Colonic mucosa (tissue), 4 donors: ENCODE measurements around the gene CARD11. TPM values are rescaled to one million over a fixed set of nuclear protein-coding genes. Genes with fewer than 3 reads are reported as not detected.

Experiments
- DNase-seq: peaks from one replicate; pipeline ENCODE4 v3.0.0-alpha.2; 2020
- H3K27ac ChIP-seq: fragments of 200-600 bp; one replicate; pipeline ENCODE4 v1.8.0; 2021
- H3K27me3 ChIP-seq: fragments of 200-600 bp; one replicate; pipeline ENCODE4 v1.8.0; 2021
- H3K36me3 ChIP-seq: fragments of 200-600 bp; one replicate; pipeline ENCODE4 v1.8.0; 2021
- H3K4me1 ChIP-seq: fragments of 200-600 bp; one replicate; pipeline ENCODE4 v1.8.0; 2021; ENCODE audit warnings: mild to moderate bottlenecking
- H3K4me3 ChIP-seq: fragments of 200-600 bp; one replicate; pipeline ENCODE4 v1.8.0; 2021
- H3K9ac ChIP-seq, 2 donors: one replicate each; pipeline ENCODE4 v1.7.0; 2013; ENCODE audit warnings: control low read depth in 2 of 2, low read depth in 2 of 2, low read length in 2 of 2
- H3K9me3 ChIP-seq: fragments of 200-600 bp; one replicate; pipeline ENCODE4 v1.8.0; 2021
- CTCF ChIP-seq: fragments of 200-600 bp; IDR thresholded peaks from one replicate; pipeline ENCODE4 v1.8.0; 2022; ENCODE audit warnings: antibody characterized with exemption, mild to moderate bottlenecking
- intact Hi-C: fragments of 100-400 bp; cut with DNase I; formaldehyde crosslinking; loops from one replicate; pipeline ENCODE4 v1.14.1; 2022
- total RNA-seq, 2 donors: library from RNA; stranded (reverse); fragmentation: NEBNext Ultra II Directional in 1 of 2; extraction: Animal tissue kit (Norgen Biotek cat#: 25700) in 1 of 2; gene quantifications; one replicate each; pipeline ENCODE4 v1.2.1, GENCODE V29; 2021
- donor health status: healthy.
- donor health status: DM: no; HTN: no; CAD: no.
- donor health status: DM: no; HTN: no; CAD: no.

CARD11 gene
- total RNA-seq, 2 donors from 2014 or later = 1.8 to 5.0 TPM

GRCh38 chr7:2864999-2865670 is 178.5 kb downstream of the CARD11 start:
- Histone ChIP-seq H3K36me3 (no peaks in the 10 kb centered on the region), H3K27ac (no peak overlapping the region), H3K27me3 (no peaks in the 10 kb centered on the region), H3K4me1 (no peaks in the 10 kb centered on the region), H3K4me3 (no peak overlapping the region), H3K9me3 (no peaks in the 10 kb centered on the region), H3K9ac (no peak overlapping the region)
- intact Hi-C loops = loop anchor here (2.0 to 10.0 kb wide), 2 partner anchors 290 to 1030 kb away; no protein-coding TSS in a partner anchor
- peak; percentile 70 for DNase-seq
- peak; percentile 91 for TF ChIP-seq CTCF

GRCh38 chr7:2864204-2864985 is 179.3 kb downstream of the CARD11 start:
- no peak for DNase-seq
- Histone ChIP-seq H3K9ac (peak overlapping the region; percentile 33 to 34), H3K9me3 (no peaks in the 10 kb centered on the region), H3K36me3 (no peaks in the 10 kb centered on the region), H3K4me3 (no peak overlapping the region), H3K27me3 (no peaks in the 10 kb centered on the region), H3K27ac (peak overlapping the region; percentile 84), H3K4me1 (no peaks in the 10 kb centered on the region)
- intact Hi-C loops = loop anchor here (2.0 to 10.0 kb wide), 2 partner anchors 290 to 1030 kb away; no protein-coding TSS in a partner anchor
- no peak for TF ChIP-seq CTCF

GRCh38 chr7:2863461-2864066 is 180.1 kb downstream of the CARD11 start:
- intact Hi-C loops = loop anchor here (2.0 to 10.0 kb wide), 2 partner anchors 291 to 1031 kb away; no protein-coding TSS in a partner anchor
- TF ChIP-seq CTCF = no peak

GRCh38 chr7:2862831-2863361 is 180.8 kb downstream of the CARD11 start:
- Histone ChIP-seq H3K4me3 (no peak overlapping the region), H3K9ac (peak overlapping the region; percentile 4 to 60), H3K27ac (peak overlapping the region; percentile 84), H3K27me3 (no peaks in the 10 kb centered on the region), H3K9me3 (no peaks in the 10 kb centered on the region), H3K4me1 (no peaks in the 10 kb centered on the region), H3K36me3 (no peaks in the 10 kb centered on the region)
- no peak for DNase-seq
- intact Hi-C loops = loop anchor here (10.0 kb wide), 1 partner anchor 1032 kb away; no protein-coding TSS in a partner anchor
- no peak for TF ChIP-seq CTCF

More at GRCh38 chr7:2863461-2864066, 180.1 kb downstream of the CARD11 start:
- no peak overlapping the region for H3K4me3 ChIP-seq
- no peaks in the 10 kb centered on the region for H3K9me3 ChIP-seq
- no peaks in the 10 kb centered on the region for H3K27me3 ChIP-seq
- H3K9ac ChIP-seq = peak overlapping the region; percentile 34 to 60
- DNase-seq = peak; percentile 68
- peak overlapping the region; percentile 84 for H3K27ac ChIP-seq
- H3K4me1 ChIP-seq = no peaks in the 10 kb centered on the region
- H3K36me3 ChIP-seq = no peaks in the 10 kb centered on the region

GRCh38 chr7:2861509-2861908 is 182.2 kb downstream of the CARD11 start:
- no peaks in the 10 kb centered on the region for H3K36me3 ChIP-seq
- H3K9ac ChIP-seq = no peak overlapping the region
- intact Hi-C loops = loop anchor here (10.0 kb wide), 1 partner anchor 1033 kb away; no protein-coding TSS in a partner anchor
- TF ChIP-seq CTCF = no peak
- no peaks in the 10 kb centered on the region for H3K27me3 ChIP-seq
- H3K27ac ChIP-seq = no peak overlapping the region
- H3K4me1 ChIP-seq = no peaks in the 10 kb centered on the region
- H3K9me3 ChIP-seq = no peaks in the 10 kb centered on the region
- no peak overlapping the region for H3K4me3 ChIP-seq
- no peak for DNase-seq
